ENCODE results near the gene CEACAM7.
"Not testable (repeated sequence)": the region's sequence is repeated elsewhere in the genome, so short reads cannot be mapped to it uniquely, and the experiment has no call there.

CEACAM7 gene

DNA sequence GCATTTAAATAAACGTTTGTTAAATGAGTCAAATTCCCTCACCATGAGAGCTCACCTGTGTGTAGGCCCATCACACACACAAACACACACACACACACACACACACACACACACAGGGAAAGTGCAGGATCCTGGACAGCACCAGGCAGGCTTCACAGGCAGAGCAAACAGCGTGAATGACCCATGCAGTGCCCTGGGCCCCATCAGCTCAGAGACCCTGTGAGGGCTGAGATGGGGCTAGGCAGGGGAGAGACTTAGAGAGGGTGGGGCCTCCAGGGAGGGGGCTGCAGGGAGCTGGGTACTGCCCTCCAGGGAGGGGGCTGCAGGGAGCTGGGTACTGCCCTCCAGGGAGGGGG, 11.9 kb upstream of the CEACAM7 start:
- no peak for DNase-seq

DNA sequence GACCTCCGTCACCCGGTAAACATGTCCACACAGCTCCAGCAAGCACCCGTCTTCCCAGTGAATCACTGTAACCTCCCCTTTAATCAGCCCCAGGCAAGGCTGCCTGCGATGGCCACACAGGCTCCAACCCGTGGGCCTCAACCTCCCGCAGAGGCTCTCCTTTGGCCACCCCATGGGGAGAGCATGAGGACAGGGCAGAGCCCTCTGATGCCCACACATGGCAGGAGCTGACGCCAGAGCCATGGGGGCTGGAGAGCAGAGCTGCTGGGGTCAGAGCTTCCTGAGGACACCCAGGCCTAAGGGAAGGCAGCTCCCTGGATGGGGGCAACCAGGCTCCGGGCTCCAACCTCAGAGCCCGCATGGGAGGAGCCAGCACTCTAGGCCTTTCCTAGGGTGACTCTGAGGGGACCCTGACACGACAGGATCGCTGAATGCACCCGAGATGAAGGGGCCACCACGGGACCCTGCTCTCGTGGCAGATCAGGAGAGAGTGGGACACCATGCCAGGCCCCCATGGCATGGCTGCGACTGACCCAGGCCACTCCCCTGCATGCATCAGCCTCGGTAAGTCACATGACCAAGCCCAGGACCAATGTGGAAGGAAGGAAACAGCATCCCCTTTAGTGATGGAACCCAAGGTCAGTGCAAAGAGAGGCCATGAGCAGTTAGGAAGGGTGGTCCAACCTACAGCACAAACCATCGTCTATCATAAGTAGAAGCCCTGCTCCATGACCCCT, 11.3 kb upstream of the CEACAM7 start:
- DNase-seq: peak; percentile 14

DNA sequence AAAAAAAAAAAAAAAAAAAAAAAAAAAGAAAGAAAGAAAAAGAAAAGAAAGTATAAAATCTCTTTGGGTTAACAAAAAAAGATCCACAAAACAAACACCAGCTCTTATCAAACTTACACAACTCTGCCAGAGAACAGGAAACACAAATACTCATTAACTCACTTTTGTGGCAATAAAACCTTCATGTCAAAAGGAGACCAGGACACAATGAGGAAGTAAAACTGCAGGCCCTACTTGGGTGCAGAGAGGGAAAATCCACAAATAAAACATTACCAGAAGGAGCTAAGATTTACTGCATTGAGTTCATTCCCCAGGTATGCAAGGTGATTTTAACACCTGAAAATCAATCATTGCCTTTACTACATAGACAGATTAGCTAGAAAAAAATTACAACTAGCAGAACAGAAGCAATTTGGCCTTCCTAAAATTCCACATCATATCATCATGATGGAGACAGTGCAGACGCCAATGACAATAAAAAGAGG, 10.7 kb upstream of the CEACAM7 start:
- DNase-seq: no peak

DNA sequence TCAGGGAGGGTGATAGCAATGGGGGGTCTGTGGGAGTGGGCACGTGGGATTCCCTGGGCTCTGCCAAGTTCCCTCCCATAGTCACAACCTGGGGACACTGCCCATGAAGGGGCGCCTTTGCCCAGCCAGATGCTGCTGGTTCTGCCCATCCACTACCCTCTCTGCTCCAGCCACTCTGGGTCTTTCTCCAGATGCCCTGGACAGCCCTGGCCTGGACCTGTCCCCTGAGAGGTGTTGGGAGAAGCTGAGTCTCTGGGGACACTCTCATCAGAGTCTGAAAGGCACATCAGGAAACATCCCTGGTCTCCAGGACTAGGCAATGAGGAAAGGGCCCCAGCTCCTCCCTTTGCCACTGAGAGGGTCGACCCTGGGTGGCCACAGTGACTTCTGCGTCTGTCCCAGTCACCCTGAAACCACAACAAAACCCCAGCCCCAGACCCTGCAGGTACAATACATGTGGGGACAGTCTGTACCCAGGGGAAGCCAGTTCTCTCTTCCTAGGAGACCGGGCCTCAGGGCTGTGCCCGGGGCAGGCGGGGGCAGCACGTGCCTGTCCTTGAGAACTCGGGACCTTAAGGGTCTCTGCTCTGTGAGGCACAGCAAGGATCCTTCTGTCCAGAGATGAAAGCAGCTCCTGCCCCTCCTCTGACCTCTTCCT, 9.3 kb upstream of the CEACAM7 start:
- DNase-seq: no peak

DNA sequence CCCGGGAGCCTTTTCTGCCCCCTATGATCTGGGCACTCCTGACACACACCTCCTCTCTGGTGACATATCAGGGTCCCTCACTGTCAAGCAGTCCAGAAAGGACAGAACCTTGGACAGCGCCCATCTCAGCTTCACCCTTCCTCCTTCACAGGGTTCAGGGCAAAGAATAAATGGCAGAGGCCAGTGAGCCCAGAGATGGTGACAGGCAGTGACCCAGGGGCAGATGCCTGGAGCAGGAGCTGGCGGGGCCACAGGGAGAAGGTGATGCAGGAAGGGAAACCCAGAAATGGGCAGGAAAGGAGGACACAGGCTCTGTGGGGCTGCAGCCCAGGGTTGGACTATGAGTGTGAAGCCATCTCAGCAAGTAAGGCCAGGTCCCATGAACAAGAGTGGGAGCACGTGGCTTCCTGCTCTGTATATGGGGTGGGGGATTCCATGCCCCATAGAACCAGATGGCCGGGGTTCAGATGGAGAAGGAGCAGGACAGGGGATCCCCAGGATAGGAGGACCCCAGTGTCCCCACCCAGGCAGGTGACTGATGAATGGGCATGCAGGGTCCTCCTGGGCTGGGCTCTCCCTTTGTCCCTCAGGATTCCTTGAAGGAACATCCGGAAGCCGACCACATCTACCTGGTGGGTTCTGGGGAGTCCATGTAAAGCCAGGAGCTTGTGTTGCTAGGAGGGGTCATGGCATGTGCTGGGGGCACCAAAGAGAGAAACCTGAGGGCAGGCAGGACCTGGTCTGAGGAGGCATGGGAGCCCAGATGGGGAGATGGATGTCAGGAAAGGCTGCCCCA, 8.5 kb upstream of the CEACAM7 start:
- no peak for DNase-seq

DNA sequence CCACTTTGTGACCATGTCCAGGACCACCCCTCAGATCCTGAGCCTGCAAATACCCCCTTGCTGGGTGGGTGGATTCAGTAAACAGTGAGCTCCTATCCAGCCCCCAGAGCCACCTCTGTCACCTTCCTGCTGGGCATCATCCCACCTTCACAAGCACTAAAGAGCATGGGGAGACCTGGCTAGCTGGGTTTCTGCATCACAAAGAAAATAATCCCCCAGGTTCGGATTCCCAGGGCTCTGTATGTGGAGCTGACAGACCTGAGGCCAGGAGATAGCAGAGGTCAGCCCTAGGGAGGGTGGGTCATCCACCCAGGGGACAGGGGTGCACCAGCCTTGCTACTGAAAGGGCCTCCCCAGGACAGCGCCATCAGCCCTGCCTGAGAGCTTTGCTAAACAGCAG, 7.7 kb upstream of the CEACAM7 start:
- DNase-seq: no peak

DNA sequence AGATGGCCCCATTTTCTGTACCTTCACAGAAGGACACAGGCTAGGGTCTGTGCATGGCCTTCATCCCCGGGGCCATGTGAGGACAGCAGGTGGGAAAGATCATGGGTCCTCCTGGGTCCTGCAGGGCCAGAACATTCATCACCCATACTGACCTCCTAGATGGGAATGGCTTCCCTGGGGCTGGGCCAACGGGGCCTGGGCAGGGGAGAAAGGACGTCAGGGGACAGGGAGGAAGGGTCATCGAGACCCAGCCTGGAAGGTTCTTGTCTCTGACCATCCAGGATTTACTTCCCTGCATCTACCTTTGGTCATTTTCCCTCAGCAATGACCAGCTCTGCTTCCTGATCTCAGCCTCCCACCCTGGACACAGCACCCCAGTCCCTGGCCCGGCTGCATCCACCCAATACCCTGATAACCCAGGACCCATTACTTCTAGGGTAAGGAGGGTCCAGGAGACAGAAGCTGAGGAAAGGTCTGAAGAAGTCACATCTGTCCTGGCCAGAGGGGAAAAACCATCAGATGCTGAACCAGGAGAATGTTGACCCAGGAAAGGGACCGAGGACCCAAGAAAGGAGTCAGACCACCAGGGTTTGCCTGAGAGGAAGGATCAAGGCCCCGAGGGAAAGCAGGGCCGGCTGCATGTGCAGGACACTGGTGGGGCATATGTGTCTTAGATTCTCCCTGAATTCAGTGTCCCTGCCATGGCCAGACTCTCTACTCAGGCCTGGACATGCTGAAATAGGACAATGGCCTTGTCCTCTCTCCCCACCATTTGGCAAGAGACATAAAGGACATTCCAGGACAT, 7.0 kb upstream of the CEACAM7 start:
- no peak for DNase-seq

DNA sequence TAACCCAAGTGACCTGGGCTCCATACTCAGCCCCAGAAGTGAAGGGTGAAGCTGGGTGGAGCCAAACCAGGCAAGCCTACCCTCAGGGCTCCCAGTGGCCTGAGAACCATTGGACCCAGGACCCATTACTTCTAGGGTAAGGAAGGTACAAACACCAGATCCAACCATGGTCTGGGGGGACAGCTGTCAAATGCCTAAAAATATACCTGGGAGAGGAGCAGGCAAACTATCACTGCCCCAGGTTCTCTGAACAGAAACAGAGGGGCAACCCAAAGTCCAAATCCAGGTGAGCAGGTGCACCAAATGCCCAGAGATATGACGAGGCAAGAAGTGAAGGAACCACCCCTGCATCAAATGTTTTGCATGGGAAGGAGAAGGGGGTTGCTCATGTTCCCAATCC, 6.1 kb upstream of the CEACAM7 start:
- DNase-seq: no peak

DNA sequence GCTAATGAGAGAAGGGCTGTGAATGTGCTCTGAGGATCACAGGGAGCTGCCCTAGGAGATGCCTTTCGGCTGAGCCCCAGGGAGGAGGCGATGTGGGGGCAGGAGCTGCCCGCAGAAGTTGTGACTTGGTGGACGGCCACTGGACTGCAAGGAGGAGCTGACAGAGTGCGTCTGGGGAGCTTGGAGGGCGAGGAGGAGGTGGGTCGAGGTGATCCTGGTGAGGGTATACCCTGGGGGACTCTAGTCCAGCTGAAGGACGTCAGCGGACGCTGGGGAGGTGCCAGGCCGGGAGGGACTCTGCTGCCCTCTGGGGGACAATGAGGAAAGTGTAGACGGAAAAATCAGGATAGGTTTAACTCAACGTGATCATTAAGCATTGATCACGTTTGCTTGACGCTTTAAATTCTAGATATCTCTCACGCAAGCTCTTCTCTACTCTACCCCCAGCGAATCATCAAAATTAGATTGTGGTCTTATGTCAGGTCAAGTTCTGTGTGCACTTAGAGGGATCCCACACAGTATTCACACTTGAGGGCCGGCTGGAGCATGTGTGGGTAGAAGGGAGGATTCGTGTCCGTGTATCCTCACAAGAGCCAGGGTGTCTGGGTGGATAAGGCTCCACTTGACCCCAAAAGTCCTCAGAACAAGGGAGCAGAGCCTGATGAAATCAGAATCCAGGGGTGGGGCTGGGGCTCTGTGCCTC, 3.3 kb upstream of the CEACAM7 start:
- peak; percentile 6 for DNase-seq

DNA sequence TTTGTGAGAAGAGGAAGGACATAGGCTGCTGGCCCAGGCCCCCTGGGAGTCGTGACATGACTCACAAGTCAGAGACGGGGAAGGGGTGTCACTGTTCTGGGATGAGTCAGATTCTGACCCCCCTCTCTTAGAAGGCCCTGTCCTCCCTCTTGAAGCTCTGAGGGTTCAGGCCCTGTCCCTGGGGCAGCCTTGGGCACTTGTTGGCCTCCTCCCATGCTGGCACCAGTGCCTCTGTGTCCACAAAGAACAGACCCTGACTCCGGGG, 2.7 kb upstream of the CEACAM7 start:
- no peak for DNase-seq

DNA sequence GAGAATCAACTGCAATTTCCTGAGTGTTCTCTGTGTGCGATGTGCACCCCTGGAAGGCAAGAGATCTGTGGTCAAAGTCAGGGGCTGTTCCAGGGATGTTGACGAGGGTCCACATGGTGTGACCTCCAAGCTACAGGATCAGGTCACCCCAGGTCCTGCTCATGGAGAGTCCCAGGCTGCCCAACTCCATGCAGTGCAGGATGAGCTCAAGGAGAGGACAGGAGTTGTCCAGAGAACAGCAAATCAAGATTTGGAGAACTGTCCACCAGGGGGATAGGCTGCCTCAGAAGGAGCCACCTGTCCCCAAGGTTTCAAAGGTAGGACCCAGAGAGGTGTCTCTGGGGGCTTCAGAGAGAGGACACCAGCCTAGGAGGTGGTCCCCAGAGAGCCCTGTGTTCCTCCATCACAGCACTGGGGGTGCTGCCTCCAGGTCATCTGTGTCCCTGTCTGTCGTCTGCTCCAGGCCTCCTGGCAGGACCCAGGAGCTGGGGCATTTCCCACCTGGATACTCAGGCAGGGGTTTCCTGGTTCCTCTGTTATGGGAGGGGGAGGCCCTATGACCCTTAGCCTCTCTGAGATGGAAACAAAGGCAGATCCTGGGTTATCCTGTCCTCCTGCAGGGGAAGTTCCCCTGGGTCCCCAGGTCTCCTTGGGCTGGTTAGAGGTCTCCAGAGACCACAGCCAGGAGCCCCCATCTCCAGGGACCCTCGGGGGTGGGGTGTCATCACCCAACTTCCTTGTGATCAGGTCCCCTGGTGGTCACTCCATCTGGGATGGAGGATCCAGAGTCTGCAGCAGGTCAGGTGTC, 2.1 kb upstream of the CEACAM7 start:
- no peak for DNase-seq

DNA sequence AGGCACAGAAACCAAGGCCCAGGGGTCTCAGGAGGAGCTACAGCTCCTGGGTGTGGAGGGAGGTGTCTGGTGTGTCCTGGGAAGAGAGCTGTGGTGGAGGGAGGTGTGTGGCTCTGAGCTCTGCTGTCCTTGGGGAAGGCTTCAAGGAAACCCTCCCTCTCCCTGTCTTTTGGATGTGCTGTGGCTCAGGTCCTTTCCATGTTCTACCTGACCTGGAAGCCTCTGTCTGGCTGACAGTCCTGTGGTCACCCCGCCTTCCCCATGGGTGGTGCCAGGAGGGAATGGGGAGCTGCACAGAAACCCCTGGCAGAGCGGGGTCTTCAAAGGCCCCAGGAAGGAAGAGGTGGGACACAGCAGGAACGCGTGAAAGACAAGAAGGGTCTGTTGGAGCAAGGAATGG, 617 bp upstream of the CEACAM7 start:
- DNase-seq: no peak

DNA sequence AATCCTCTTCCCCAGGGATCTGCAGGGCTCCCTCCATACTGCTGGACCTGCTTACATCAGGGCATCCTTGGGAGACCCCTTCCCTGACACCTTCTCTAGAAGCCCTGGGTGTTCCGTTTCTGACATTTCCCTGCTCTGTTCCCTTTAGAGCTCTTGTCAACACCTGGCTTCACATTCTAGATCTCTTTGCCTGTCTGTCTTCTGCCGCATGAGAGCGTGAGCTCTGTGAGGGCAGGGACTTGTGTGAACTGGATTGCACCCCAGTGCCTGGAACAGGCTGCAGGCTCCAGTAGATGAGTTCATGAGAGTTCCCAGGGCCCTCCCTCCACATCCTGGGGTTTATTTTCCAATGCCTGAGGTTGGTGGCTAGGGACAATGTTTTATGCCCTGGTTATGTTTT, 651 bp downstream of the CEACAM7 start:
- no peak for DNase-seq

DNA sequence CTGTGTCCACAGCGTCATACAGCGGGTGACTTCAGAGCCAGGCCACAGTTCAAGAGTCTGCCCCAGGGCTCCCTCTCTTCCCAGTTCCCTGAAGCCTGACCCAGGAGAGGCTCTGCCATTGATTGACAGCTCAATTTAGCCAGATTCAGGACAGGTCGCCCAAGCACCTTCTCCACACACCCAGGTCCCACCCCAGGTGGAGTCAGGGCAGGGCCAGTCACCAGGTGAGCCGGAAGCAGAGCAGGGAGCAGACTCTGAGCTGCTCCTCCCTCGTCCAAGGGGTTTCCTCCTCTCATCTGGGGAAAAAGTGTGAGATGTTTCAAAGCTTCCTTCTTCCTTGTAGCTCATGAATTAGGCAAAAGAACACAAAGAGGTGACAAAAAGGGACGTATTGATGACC, 5.6 kb downstream of the CEACAM7 start:
- no peak for DNase-seq

DNA sequence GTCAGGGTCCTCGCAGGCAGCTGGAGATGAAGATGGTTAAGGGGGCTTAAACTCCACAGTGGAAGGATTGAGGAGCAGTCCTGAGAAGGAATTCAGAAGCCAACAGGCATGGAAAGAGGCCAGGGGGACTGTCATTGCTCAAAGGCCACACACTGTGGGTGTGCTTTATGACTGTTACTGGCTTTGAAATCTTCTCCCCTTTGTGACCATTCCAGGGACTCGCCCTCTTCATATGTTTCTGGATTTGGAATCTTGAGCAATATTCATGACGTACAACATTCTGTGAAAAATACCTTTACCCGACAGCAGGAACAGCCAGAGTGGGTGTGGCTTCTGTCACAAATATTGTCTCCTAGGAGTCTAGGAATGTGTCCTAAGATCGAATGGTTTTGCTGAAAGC, 16.6 kb downstream of the CEACAM7 start:
- no peak for DNase-seq

DNA sequence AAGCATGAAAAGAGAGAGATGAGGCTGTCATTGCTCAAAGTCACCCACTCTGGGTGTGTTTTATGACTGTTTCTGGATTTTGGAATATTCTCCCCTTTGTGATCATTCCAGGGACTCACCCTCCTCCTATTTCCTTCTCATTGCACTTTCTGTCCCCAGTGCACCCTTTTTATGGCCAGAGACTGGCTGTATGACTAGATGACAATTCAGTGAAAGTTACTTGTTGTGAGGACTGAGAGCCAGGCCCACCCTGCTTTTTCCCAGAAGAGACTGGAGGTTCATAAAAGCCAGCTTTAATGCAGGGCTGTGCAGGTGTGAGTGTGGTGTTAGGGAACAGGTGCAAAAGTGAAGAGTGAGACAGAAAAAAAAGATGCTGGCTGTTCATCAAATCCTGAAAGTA, 17.3 kb downstream of the CEACAM7 start:
- no peak for DNase-seq

DNA sequence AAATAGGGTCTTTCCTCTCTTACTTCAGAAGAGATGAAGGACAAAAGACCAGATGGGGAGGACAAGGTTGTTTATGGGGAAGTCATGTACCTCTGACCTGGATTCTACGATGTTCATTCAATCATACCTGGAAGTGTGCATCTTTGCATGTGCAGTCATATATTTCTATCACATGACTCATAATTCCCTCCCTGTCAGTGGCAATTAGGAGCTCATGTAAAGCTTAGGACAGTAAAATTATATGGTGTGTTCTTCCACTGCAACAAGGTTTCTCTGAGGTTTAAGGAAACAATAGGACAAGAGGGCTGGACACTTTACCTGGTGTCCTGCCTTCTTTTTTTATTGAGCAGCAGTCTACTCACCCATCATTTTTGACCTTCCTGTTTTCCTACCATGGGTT, 19.8 kb downstream of the CEACAM7 start:
- DNase-seq: no peak

DNA sequence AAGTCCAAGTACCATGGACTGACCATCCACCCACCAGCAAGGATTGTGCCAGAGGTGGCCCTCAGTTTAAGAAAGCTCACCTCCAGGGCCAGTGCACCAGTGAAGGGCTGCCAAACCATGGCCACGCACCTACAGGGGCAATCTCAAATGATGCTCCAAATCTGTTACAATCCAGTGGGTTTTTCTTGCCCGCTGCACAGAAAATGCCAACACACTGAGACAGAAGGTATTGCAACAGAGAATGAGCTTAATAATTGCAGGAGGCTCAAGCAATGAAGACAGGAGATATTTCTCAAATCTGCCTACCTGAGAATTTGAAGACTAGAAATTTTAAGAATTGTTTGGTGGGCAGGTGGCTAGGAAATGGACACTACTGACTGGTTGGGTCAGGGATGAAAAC, 22.0 kb downstream of the CEACAM7 start:
- DNase-seq: no peak

DNA sequence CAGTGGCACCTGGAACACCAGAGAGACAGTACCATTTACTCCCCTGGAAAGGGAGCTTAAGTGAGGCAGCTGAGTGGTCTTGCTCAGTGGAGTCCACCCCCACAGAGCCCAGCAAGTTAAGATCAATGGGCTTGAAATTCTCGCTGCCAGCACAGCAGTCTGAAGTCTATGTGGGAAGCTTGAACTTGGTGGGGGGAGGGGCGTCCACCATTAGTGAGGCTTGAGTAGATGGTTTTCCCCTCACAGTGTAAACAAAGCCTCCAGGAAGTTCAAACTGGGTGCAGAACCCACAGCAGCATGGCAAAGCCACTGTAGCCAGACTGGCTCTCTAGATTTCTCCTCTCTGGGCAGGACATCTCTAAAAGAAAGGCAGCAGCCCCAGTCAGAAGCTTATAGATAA, 30.9 kb downstream of the CEACAM7 start:
- no peak for DNase-seq

DNA sequence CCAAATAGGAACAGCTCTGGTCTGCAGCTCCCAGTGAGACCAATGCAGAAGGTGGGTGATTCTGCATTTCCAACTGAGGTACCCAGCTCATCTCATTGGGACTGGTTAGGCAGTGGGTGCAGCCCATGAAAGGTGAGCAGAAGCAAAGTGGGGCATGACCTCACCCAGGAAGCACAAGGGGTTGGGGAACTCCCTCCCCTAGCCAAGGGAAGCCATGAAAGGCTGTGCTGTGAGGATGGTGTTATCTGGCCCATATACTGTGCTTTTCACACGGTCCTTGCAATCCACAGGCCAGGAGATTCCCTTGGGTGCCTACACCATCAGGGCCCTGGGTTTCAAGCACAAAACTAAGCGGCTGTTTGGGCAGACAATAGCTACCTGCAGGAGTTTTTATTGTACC, 31.3 kb downstream of the CEACAM7 start:
- not testable (repeated sequence) for DNase-seq

DNA sequence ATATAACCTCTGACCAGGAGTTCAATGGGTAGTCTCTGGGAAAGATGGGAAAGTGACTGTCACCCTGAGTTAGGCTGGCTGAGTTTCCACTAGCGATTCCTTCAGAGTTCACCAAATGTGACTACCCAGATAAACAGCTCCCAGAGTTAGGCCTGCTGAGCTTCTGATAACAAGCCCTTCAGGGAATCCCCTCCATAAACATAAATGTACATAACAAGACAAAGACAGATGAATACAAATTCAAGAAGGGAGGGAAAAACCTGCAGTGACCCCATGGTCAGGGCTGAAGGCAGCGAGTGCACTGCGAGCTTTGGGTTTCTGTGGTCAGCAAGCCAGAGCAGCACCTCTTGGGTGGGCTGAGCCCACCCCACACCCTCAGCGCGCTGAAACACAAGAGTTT, 35.8 kb downstream of the CEACAM7 start:
- no peak for DNase-seq

DNA sequence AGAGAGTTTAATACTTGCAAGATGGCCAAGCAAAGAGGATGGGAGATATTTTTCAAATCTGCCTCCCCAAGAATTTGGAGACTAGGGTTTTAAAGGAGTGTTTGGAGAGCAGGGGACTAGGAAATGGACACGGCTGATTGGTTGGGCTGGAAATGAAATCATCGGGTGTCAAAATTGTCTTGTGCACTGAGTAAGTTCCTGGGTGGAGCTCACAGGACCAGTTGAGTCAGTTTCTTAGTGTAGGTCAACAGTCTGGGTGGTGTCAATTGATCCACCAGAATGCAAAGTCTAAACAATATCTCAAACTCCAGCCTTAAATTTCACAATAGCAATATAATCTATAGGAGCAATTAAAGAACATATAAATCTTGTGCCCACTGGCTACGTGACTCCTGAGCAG, 38.2 kb downstream of the CEACAM7 start:
- DNase-seq: no peak

All from EL (cell line).